ENCODE measurements around the gene MMP12.
"Not testable (repeated sequence)": the region's sequence is repeated elsewhere in the genome, so short reads cannot be mapped to it uniquely, and the experiment has no call there.

The MMP12 gene

DNA sequence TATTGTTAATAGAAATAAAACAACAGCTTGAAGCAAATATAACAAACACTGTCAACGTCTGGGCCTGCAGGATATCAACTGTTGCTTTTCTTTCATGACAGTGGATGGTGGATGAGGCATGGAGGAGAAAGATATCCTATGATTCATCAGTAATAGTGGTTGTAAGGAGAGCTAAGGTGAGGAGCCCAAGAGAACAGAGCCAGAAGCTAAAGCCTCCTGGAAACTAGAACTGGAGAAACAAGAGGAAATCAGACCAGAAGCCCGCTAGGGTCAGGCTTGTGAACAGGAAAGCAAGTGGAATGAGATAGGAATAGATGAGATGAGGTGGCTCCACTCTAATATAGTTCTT, 37.7 kb upstream of the MMP12 start:
- Histone ChIP-seq H3K36me3 (no peaks in the 10 kb centered on the region), H3K4me1 (ENCODE audit: control insufficient read depth in 1 of 2, insufficient read depth in 1 of 2, low read depth in 1 of 2, low read length in 1 of 2) (no peaks in the 10 kb centered on the region), H3K9me3 (no peaks in the 10 kb centered on the region), H3K27ac (no peak overlapping the region), H3K27me3 (peaks cover 8% of the 10 kb centered on the region), H3K4me3 (ENCODE audit: low read depth in 1 of 2, low read length in 1 of 2) (no peak overlapping the region)
- TF ChIP-seq, protein P1, sequence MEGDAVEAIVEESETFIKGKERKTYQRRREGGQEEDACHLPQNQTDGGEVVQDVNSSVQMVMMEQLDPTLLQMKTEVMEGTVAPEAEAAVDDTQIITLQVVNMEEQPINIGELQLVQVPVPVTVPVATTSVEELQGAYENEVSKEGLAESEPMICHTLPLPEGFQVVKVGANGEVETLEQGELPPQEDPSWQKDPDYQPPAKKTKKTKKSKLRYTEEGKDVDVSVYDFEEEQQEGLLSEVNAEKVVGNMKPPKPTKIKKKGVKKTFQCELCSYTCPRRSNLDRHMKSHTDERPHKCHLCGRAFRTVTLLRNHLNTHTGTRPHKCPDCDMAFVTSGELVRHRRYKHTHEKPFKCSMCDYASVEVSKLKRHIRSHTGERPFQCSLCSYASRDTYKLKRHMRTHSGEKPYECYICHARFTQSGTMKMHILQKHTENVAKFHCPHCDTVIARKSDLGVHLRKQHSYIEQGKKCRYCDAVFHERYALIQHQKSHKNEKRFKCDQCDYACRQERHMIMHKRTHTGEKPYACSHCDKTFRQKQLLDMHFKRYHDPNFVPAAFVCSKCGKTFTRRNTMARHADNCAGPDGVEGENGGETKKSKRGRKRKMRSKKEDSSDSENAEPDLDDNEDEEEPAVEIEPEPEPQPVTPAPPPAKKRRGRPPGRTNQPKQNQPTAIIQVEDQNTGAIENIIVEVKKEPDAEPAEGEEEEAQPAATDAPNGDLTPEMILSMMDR (IDR thresholded peaks at IDR 0.05): no peak

GRCh38 chr11:102911758-102912481, 37.1 kb upstream of the MMP12 start:
- Histone ChIP-seq H3K27ac (no peak overlapping the region), H3K9me3 (no peaks in the 10 kb centered on the region), H3K27me3 (peaks cover 8% of the 10 kb centered on the region), H3K4me1 (ENCODE audit: control insufficient read depth in 1 of 2, insufficient read depth in 1 of 2, low read depth in 1 of 2, low read length in 1 of 2) (no peaks in the 10 kb centered on the region), H3K36me3 (no peaks in the 10 kb centered on the region), H3K4me3 (ENCODE audit: low read depth in 1 of 2, low read length in 1 of 2) (no peak overlapping the region)
- TF ChIP-seq, protein P1 (IDR thresholded peaks at IDR 0.05): no peak

- not testable (repeated sequence) for H3K4me1 ChIP-seq (ENCODE audit: control insufficient read depth in 1 of 2, insufficient read depth in 1 of 2, low read depth in 1 of 2, low read length in 1 of 2); H3K27ac ChIP-seq; H3K36me3 ChIP-seq; H3K4me3 ChIP-seq (ENCODE audit: low read depth in 1 of 2, low read length in 1 of 2); H3K27me3 ChIP-seq; H3K9me3 ChIP-seq
Measured at GRCh38 chr11:102905848-102906247, 31.1 kb upstream of the MMP12 start.

GRCh38 chr11:102903895-102904294, 29.1 kb upstream of the MMP12 start:
- not testable (repeated sequence) for H3K36me3 ChIP-seq; H3K27ac ChIP-seq; H3K27me3 ChIP-seq; H3K9me3 ChIP-seq; H3K4me1 ChIP-seq (ENCODE audit: control insufficient read depth in 1 of 2, insufficient read depth in 1 of 2, low read depth in 1 of 2, low read length in 1 of 2); H3K4me3 ChIP-seq (ENCODE audit: low read depth in 1 of 2, low read length in 1 of 2)

GRCh38 chr11:102900346-102900745, 25.6 kb upstream of the MMP12 start:
- no peaks in the 10 kb centered on the region for H3K36me3 ChIP-seq
- no peaks in the 10 kb centered on the region for H3K9me3 ChIP-seq
- H3K27ac ChIP-seq: no peak overlapping the region
- TF ChIP-seq, protein P1 (IDR thresholded peaks at IDR 0.05): no peak
- H3K27me3 ChIP-seq: no peaks in the 10 kb centered on the region
- no peaks in the 10 kb centered on the region for H3K4me1 ChIP-seq (ENCODE audit: control insufficient read depth in 1 of 2, insufficient read depth in 1 of 2, low read depth in 1 of 2, low read length in 1 of 2)
- H3K4me3 ChIP-seq (ENCODE audit: low read depth in 1 of 2, low read length in 1 of 2): no peak overlapping the region

DNA sequence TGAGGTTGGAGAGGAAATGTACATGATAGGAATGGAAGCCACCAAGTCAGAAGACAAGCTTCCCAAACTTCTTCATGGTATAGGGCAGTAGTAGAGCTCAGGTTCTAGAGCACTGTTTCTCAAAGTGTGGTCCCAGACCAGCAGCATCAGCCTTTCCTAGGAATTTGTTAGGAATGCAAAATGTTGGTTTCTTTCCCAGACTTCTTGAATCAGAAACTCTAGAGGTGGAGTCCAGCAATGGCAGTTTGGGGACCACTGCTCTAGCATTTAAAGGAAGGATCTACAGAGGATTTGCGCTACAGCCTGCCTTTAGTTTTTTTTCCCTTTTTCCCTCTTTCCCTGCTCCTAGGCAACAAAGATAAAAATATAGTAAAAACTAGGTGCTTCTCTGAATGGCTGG, 17.0 kb upstream of the MMP12 start:
- H3K27ac ChIP-seq: no peak overlapping the region
- no peak overlapping the region for H3K4me3 ChIP-seq (ENCODE audit: low read depth in 1 of 2, low read length in 1 of 2)
- H3K4me1 ChIP-seq (ENCODE audit: control insufficient read depth in 1 of 2, insufficient read depth in 1 of 2, low read depth in 1 of 2, low read length in 1 of 2): no peaks in the 10 kb centered on the region
- peaks cover 5% of the 10 kb centered on the region for H3K27me3 ChIP-seq
- H3K9me3 ChIP-seq: no peaks in the 10 kb centered on the region
- TF ChIP-seq, protein P1 (IDR thresholded peaks at IDR 0.05): no peak
- no peaks in the 10 kb centered on the region for H3K36me3 ChIP-seq

DNA sequence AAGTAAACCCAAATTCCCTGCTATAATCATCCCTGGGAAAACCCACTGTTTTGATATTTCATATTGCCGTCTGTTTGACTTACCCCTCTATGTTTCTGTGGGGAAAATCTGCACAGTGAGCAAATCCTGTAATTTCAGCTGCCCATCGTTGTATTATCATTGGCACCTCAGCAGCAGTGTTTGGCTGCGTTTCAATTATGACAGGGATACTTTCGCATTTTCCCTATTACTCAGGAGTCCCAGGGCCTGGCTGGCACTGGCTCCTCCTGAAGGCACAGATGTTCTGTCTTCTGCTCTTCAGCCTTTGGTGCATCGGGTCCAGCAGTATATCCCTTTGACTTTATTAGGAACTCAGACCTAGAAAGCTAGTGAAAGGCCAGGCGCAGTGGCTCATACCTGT, 12.2 kb upstream of the MMP12 start:
- H3K36me3 ChIP-seq: no peaks in the 10 kb centered on the region
- TF ChIP-seq, protein P1 (IDR thresholded peaks at IDR 0.05): no peak
- H3K4me1 ChIP-seq (ENCODE audit: control insufficient read depth in 1 of 2, insufficient read depth in 1 of 2, low read depth in 1 of 2, low read length in 1 of 2): no peaks in the 10 kb centered on the region
- peaks cover 5% of the 10 kb centered on the region for H3K27me3 ChIP-seq
- H3K4me3 ChIP-seq (ENCODE audit: low read depth in 1 of 2, low read length in 1 of 2): no peak overlapping the region
- H3K27ac ChIP-seq: no peak overlapping the region
- no peaks in the 10 kb centered on the region for H3K9me3 ChIP-seq
